H1 (cell line): Measurements from ENCODE around the gene REC8. TPM values are rescaled to one million over a fixed set of nuclear protein-coding genes. Genes with fewer than 3 reads are reported as not detected.

Experiments
- NANOG ChIP-seq: IDR thresholded peaks from 2 replicates; pipeline ENCODE4 v1.6.1; 2011; ENCODE audit warnings: low read length, low read depth, mild to moderate bottlenecking, inconsistent platforms; ENCODE audit not compliant: insufficient read depth, poor library complexity, severe bottlenecking
- PHF8 ChIP-seq: fragments of 200-600 bp; sonication (generic); conservative IDR thresholded peaks from 2 replicates; pipeline ENCODE4 v1.7.1; 2012; ENCODE audit warnings: low read depth, mild to moderate bottlenecking, inconsistent platforms, low read length, moderate library complexity
- POLR2A ChIP-seq, 2 experiments: IDR thresholded peaks; 1 replicate in 1 of 2; 2 replicates in 1 of 2; pipeline ENCODE4 v1.6.1; 2011; ENCODE audit warnings: low read depth in 2 of 2, low read length in 2 of 2, mild to moderate bottlenecking in 2 of 2; ENCODE audit errors: control extremely low read depth in 1 of 2
- SIRT6 ChIP-seq: IDR thresholded peaks from one replicate; pipeline ENCODE4 v1.7.1; 2012; ENCODE audit warnings: low read length, inconsistent platforms
- polyA plus RNA-seq, 7 experiments: library from polyadenylated mRNA; depleted of rRNA in 3 of 7; stranded (reverse) in 5 of 7; unstranded in 2 of 7; fragments of >200 nt in 5 of 7; fragments of 200-250 nt in 2 of 7; gene quantifications; 1 replicate in 5 of 7; 2 replicates in 1 of 7; 4 replicates in 1 of 7; pipeline versions ENCODE4 v1.2.1 to v1.2.3, GENCODE V29; 2011 to 2013; ENCODE audit warnings: missing spikeins in 2 of 7, mixed read lengths in 2 of 7
- total RNA-seq: library from RNA; stranded (reverse); fragmentation: NEBNext Ultra II Directional; extraction: Animal tissue kit (Norgen Biotek cat#: 25700); gene quantifications from 2 replicates; pipeline ENCODE4 v1.2.1, GENCODE V29; 2021
- TF ChIP-seq, protein P1 (sequence below): fragments of 300-600 bp; sonication (generic); IDR thresholded peaks from 2 replicates; pipeline ENCODE4 v1.7.1; 2012; ENCODE audit warnings: low read length, moderate library complexity, mild to moderate bottlenecking, inconsistent platforms; ENCODE audit not compliant: insufficient replicate concordance

Gene REC8
- total and polyA plus RNA-seq, 2 of the 8 experiments (the other 6 are each of a cell fraction or from before 2014, with no cell fraction given), result 9.8 to 28.5 TPM

DNA sequence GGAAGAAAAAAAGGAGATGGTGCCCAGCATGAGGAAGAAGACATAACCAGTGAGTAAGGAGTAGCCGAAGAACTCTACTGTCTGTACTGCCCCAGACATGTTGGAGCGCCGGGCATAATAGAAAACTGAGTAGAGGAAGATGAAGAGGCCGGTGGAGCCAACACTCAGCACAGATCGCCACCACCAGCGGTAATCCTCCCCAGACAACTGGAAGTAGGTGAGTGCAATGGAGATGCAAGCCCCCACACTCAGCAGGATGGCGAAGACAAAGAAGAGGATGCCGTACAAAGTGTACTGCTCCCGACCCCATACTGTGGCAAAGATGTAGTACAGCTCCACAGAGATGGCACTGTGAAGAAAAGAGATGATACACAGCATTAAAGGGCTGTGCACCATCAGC is 17.6 kb downstream of the REC8 start (continued):
- TF ChIP-seq, protein P1, sequence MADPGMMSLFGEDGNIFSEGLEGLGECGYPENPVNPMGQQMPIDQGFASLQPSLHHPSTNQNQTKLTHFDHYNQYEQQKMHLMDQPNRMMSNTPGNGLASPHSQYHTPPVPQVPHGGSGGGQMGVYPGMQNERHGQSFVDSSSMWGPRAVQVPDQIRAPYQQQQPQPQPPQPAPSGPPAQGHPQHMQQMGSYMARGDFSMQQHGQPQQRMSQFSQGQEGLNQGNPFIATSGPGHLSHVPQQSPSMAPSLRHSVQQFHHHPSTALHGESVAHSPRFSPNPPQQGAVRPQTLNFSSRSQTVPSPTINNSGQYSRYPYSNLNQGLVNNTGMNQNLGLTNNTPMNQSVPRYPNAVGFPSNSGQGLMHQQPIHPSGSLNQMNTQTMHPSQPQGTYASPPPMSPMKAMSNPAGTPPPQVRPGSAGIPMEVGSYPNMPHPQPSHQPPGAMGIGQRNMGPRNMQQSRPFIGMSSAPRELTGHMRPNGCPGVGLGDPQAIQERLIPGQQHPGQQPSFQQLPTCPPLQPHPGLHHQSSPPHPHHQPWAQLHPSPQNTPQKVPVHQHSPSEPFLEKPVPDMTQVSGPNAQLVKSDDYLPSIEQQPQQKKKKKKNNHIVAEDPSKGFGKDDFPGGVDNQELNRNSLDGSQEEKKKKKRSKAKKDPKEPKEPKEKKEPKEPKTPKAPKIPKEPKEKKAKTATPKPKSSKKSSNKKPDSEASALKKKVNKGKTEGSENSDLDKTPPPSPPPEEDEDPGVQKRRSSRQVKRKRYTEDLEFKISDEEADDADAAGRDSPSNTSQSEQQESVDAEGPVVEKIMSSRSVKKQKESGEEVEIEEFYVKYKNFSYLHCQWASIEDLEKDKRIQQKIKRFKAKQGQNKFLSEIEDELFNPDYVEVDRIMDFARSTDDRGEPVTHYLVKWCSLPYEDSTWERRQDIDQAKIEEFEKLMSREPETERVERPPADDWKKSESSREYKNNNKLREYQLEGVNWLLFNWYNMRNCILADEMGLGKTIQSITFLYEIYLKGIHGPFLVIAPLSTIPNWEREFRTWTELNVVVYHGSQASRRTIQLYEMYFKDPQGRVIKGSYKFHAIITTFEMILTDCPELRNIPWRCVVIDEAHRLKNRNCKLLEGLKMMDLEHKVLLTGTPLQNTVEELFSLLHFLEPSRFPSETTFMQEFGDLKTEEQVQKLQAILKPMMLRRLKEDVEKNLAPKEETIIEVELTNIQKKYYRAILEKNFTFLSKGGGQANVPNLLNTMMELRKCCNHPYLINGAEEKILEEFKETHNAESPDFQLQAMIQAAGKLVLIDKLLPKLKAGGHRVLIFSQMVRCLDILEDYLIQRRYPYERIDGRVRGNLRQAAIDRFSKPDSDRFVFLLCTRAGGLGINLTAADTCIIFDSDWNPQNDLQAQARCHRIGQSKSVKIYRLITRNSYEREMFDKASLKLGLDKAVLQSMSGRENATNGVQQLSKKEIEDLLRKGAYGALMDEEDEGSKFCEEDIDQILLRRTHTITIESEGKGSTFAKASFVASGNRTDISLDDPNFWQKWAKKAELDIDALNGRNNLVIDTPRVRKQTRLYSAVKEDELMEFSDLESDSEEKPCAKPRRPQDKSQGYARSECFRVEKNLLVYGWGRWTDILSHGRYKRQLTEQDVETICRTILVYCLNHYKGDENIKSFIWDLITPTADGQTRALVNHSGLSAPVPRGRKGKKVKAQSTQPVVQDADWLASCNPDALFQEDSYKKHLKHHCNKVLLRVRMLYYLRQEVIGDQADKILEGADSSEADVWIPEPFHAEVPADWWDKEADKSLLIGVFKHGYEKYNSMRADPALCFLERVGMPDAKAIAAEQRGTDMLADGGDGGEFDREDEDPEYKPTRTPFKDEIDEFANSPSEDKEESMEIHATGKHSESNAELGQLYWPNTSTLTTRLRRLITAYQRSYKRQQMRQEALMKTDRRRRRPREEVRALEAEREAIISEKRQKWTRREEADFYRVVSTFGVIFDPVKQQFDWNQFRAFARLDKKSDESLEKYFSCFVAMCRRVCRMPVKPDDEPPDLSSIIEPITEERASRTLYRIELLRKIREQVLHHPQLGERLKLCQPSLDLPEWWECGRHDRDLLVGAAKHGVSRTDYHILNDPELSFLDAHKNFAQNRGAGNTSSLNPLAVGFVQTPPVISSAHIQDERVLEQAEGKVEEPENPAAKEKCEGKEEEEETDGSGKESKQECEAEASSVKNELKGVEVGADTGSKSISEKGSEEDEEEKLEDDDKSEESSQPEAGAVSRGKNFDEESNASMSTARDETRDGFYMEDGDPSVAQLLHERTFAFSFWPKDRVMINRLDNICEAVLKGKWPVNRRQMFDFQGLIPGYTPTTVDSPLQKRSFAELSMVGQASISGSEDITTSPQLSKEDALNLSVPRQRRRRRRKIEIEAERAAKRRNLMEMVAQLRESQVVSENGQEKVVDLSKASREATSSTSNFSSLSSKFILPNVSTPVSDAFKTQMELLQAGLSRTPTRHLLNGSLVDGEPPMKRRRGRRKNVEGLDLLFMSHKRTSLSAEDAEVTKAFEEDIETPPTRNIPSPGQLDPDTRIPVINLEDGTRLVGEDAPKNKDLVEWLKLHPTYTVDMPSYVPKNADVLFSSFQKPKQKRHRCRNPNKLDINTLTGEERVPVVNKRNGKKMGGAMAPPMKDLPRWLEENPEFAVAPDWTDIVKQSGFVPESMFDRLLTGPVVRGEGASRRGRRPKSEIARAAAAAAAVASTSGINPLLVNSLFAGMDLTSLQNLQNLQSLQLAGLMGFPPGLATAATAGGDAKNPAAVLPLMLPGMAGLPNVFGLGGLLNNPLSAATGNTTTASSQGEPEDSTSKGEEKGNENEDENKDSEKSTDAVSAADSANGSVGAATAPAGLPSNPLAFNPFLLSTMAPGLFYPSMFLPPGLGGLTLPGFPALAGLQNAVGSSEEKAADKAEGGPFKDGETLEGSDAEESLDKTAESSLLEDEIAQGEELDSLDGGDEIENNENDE, result no peak
- TF ChIP-seq PHF8 (no peak), NANOG (no peak), SIRT6 (no peak), POLR2A (IDR thresholded peaks at IDR 0.05; ENCODE audit: control extremely low read depth in 1 of 2, low read depth in 2 of 2, low read length in 2 of 2) (no peak)
